Panc1 (cell line): ENCODE measurements around the gene DNAJC16. TPM values are rescaled to one million over a fixed set of nuclear protein-coding genes. Genes with fewer than 3 reads are reported as not detected.
A peak's percentile ranks its signal among the peaks of the same experiment; 100 is the strongest.

Experiments
- ATAC-seq: fragments of 200-7000 bp; cut with Tn5 transposase; 2 replicates; pipeline ENCODE4 v1.9.1; 2020; ENCODE audit warnings: mild to moderate bottlenecking, moderate library complexity
- BruUV-seq: library from RNA; stranded (reverse); fragments of 400-500 nt; replicated peaks from 2 replicates; lab custom pipeline; 2021; lab: Mats Ljungman, UMichigan
- CTCF ChIA-PET: fragments of 300-600 bp; sonication (Branson Sonifier 250); formaldehyde crosslinking; loops from one replicate; lab custom pipeline; 2022; ENCODE audit warnings: antibody characterized with exemption; lab: Charles Lee
- POLR2A ChIA-PET: fragments of 300-600 bp; sonication (Branson Sonifier 250); formaldehyde crosslinking; loops from one replicate; lab custom pipeline; 2022; ENCODE audit warnings: antibody characterized with exemption; lab: Charles Lee
- DNase-seq: peaks from one replicate; pipeline ENCODE4 v3.0.0-alpha.2; 2010; ENCODE audit warnings: low read depth, low spot score
- H3K27ac ChIP-seq: 2 replicates; pipeline ENCODE4 v1.5.1; 2011; ENCODE audit warnings: mild to moderate bottlenecking, low read length, inconsistent platforms
- H3K27me3 ChIP-seq: fragments of 200-500 bp; sonication (Bioruptor generic); 2 replicates; pipeline ENCODE4 v1.6.0; 2014; ENCODE audit warnings: low read length, inconsistent platforms; ENCODE audit not compliant: control insufficient read depth, insufficient read depth
- H3K36me3 ChIP-seq: fragments of 200-500 bp; sonication (Bioruptor generic); 2 replicates; pipeline ENCODE4 v1.5.1; 2014; ENCODE audit warnings: inconsistent platforms, mild to moderate bottlenecking, low read length, moderate library complexity; ENCODE audit not compliant: control insufficient read depth, insufficient read depth
- H3K4me1 ChIP-seq: 2 replicates; pipeline ENCODE4 v1.5.1; 2011; ENCODE audit warnings: inconsistent platforms, mild to moderate bottlenecking, low read length, moderate library complexity; ENCODE audit not compliant: control insufficient read depth, insufficient read depth
- H3K4me3 ChIP-seq, 2 experiments: 2 replicates each; pipeline ENCODE4 v1.5.1; 2011 to 2012; ENCODE audit warnings: low read depth in 2 of 2, low read length in 2 of 2, mild to moderate bottlenecking in 2 of 2, inconsistent platforms in 1 of 2, moderate library complexity in 1 of 2
- H3K9me3 ChIP-seq: fragments of 200-500 bp; sonication (Bioruptor generic); 2 replicates; pipeline ENCODE4 v1.5.1; 2014; ENCODE audit warnings: low read depth, mild to moderate bottlenecking, inconsistent platforms, low read length, moderate library complexity; ENCODE audit not compliant: control insufficient read depth, insufficient read depth
- CTCF ChIP-seq: fragments of 450-650 bp; IDR thresholded peaks from 2 replicates; pipeline ENCODE4 v1.5.1; 2017; ENCODE audit warnings: mild to moderate bottlenecking
- SIN3A ChIP-seq: IDR thresholded peaks from 2 replicates; pipeline ENCODE4 v1.6.1; 2012; ENCODE audit warnings: low read depth, mild to moderate bottlenecking, low read length, moderate library complexity, borderline replicate concordance; ENCODE audit not compliant: insufficient read depth
- TCF7L2 ChIP-seq: IDR thresholded peaks from 2 replicates; pipeline ENCODE4 v1.6.1; 2011; ENCODE audit warnings: mild to moderate bottlenecking, low read depth, low read length, inconsistent platforms
- in situ Hi-C: cut with HindIII; loops from 2 replicates; pipeline ENCODE4 v1.10.0; 2016; ENCODE audit warnings: low sequenced_read_pairs, low pct_unique_long_range_greater_than_20kb
- intact Hi-C: fragments of 100-400 bp; cut with micrococcal nuclease; formaldehyde crosslinking; loops from one replicate; pipeline ENCODE4 v1.10.0; 2022; ENCODE audit not compliant: unreplicated experiment
- total RNA-seq: library from RNA; stranded (reverse); gene quantifications from one replicate; pipeline ENCODE4 v1.2.1, GENCODE V29; 2021; ENCODE audit not compliant: unreplicated experiment
- TF ChIP-seq, protein P1 (sequence below), 2 experiments: IDR thresholded peaks; 2 replicates each; pipeline ENCODE4 v1.6.1; 2011 to 2012; ENCODE audit warnings: low read depth in 2 of 2, control low read depth in 1 of 2, low read length in 1 of 2, mild to moderate bottlenecking in 1 of 2, moderate library complexity in 1 of 2; ENCODE audit not compliant: insufficient read depth in 1 of 2

DNAJC16 gene
- total RNA-seq, 1 experiment from 2014 or later, result 22.0 TPM

DNA sequence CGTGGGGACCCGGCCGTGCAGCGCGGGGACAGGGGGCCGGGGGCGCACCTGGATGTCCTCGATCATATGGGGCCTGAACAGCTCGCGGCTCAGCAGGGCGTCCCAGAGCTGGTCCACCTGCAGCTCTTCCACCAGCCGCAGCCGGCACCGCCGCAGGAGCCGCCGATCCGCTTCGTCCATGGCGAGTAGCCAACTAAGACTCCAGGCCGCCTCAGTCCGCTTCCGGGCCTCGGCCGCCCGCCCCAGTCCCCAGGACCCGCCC is 2.7 kb upstream of the DNAJC16 start, which contains the start of gene CASP9:
Gene CASP9, minus strand, starts transcription at position 195 of the 262 bp plus-strand sequence. Its CDS starts 15 bp downstream, at position 180.
- POLR2A ChIA-PET, result interaction anchor here (0.9 kb wide), 1 partner anchor 201 kb away, joined by 3 read pairs; no protein-coding TSS in a partner anchor
- intact Hi-C loops, result no loop called here

GRCh38 chr1:15524283-15525049 is 2.2 kb upstream of the DNAJC16 start:
- H3K9me3 ChIP-seq, result no peaks in the 10 kb centered on the region
- BruUV-seq, result no TSS peak
- CTCF ChIA-PET, result no interaction called here

More for the DNA sequence above, 2.7 kb upstream of the DNAJC16 start, which contains the start of gene CASP9:
- ATAC-seq (peak; percentile 15), DNase-seq (no peak)
- Histone ChIP-seq H3K4me3 (peak within 1 kb of the TSS; percentile 68 to 88), H3K36me3 (peaks cover 8% of the 10 kb centered on the region; the same call in 1 of the 2 replicates), H3K27ac (peak within 1 kb of the TSS; percentile 80), H3K4me1 (peaks cover 20% of the 10 kb centered on the region), H3K27me3 (no peaks in the 10 kb centered on the region), H3K9me3 (no peaks in the 10 kb centered on the region)
- BruUV-seq, result no TSS peak
- CTCF ChIA-PET, result interaction anchor here (0.7 kb wide), 1 partner anchor 30 kb away, joined by 3 read pairs; no protein-coding TSS in a partner anchor
- TF ChIP-seq, protein P1, sequence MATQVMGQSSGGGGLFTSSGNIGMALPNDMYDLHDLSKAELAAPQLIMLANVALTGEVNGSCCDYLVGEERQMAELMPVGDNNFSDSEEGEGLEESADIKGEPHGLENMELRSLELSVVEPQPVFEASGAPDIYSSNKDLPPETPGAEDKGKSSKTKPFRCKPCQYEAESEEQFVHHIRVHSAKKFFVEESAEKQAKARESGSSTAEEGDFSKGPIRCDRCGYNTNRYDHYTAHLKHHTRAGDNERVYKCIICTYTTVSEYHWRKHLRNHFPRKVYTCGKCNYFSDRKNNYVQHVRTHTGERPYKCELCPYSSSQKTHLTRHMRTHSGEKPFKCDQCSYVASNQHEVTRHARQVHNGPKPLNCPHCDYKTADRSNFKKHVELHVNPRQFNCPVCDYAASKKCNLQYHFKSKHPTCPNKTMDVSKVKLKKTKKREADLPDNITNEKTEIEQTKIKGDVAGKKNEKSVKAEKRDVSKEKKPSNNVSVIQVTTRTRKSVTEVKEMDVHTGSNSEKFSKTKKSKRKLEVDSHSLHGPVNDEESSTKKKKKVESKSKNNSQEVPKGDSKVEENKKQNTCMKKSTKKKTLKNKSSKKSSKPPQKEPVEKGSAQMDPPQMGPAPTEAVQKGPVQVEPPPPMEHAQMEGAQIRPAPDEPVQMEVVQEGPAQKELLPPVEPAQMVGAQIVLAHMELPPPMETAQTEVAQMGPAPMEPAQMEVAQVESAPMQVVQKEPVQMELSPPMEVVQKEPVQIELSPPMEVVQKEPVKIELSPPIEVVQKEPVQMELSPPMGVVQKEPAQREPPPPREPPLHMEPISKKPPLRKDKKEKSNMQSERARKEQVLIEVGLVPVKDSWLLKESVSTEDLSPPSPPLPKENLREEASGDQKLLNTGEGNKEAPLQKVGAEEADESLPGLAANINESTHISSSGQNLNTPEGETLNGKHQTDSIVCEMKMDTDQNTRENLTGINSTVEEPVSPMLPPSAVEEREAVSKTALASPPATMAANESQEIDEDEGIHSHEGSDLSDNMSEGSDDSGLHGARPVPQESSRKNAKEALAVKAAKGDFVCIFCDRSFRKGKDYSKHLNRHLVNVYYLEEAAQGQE (IDR thresholded peaks at IDR 0.05; ENCODE audit: insufficient read depth in 1 of 2, low read depth in 2 of 2, low read length in 1 of 2), result no peak
- 0 out of 2 replicates have a peak, but pooled peaks have one; percentile 39 for TF ChIP-seq SIN3A
- in situ Hi-C loops, result no loop called here

More at GRCh38 chr1:15524283-15525049, 2.2 kb upstream of the DNAJC16 start:
- Histone ChIP-seq H3K36me3 (peaks cover 10% of the 10 kb centered on the region; the same call in 1 of the 2 replicates), H3K27me3 (no peaks in the 10 kb centered on the region), H3K4me3 (peak overlapping the region; percentile 61 to 81), H3K4me1 (peaks cover 20% of the 10 kb centered on the region), H3K27ac (peak overlapping the region; percentile 68; the same call in 1 of the 2 replicates)
- POLR2A ChIA-PET, result interaction anchor here (0.9 kb wide), 1 partner anchor 201 kb away, joined by 3 read pairs; no protein-coding TSS in a partner anchor
- peak; percentile 94 for DNase-seq
- intact Hi-C loops, result no loop called here
- 0 out of 2 replicates have a peak, but pooled peaks have one; percentile 14 for TF ChIP-seq SIN3A
- TF ChIP-seq TCF7L2, result no peak
- no peak for TF ChIP-seq CTCF
- in situ Hi-C loops, result no loop called here
- ATAC-seq, result peak; percentile 66
